ENCODE results near the gene ASB1. TPM values are rescaled to one million over a fixed set of nuclear protein-coding genes. Genes with fewer than 3 reads are reported as not detected.

Gene ASB1
- polyA plus RNA-seq, 1 of the 3 experiments (the other 2 are of a cell fraction): 33.3 TPM

DNA sequence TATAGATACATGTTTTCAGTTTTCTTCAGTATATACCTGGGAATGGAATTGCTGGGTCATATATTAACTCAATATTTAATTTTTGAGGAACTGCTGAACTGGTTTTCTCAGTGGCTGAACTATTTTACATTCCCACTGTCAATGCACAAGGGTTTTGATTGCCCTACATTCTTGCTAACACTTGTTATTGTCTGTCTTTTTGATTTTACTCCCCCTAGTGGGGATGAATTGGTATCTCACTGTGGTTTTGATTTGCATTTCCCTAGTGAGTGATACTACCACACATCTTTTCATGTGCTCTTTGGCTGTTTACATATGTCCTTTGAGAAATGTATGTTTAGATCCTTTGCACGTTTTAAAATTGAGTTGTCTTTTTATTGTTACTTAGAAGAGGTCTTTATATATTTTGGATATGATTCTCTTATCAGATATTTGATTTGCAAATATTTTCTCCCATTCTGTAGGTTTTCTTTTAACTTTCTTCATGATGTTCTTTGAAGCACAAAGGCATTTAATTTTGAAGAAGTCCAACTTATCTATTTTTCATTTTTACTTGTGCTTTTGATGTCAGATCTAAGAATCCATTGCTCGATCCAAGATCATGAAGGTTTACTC, 36.2 kb downstream of the ASB1 start:
- no peaks in the 10 kb centered on the region; a peak in 1 of 4 replicates for H3K4me1 ChIP-seq (ENCODE audit: control insufficient read depth in 1 of 2, insufficient read depth in 2 of 2, low read depth in 1 of 2, low read length in 1 of 2)
- H3K4me3 ChIP-seq (ENCODE audit: low read depth in 2 of 2, low read length in 1 of 2): no peak overlapping the region; a peak in 1 of 4 replicates
- H3K4me2 ChIP-seq: no peak overlapping the region
- H3K27ac ChIP-seq (ENCODE audit: low read depth in 2 of 2, low read length in 1 of 2): no peak overlapping the region
- H3K36me3 ChIP-seq (replicated peaks in 1 of 2; ENCODE audit: control insufficient read depth in 1 of 2, insufficient read depth in 2 of 2, low read length in 1 of 2): no peaks in the 10 kb centered on the region
- ChIA-PET CTCF (interaction anchor here (0.6 to 0.9 kb wide), 2 partner anchors 14 to 123 kb away, joined by 3 to 4 read pairs; no protein-coding TSS in a partner anchor), POLR2A (no interaction called here)
- H4K20me1 ChIP-seq (ENCODE audit: insufficient read depth): no peaks in the 10 kb centered on the region
- WGBS (ENCODE audit: low lambda C conversion rate): 42% methylated on average over 2 of the region's 2 CpGs
- no peak overlapping the region for H2AFZ ChIP-seq (ENCODE audit: low read depth)
- H3K79me2 ChIP-seq (ENCODE audit: insufficient read depth): no peaks in the 10 kb centered on the region
- peaks cover 4% of the 10 kb centered on the region for H3F3A ChIP-seq (replicated peaks; ENCODE audit: insufficient read depth)
- H3K27me3 ChIP-seq (ENCODE audit: insufficient read depth): no peaks in the 10 kb centered on the region
- no peaks in the 10 kb centered on the region for H3K9me2 ChIP-seq
- peak; percentile 69 for DNase-seq
- no peak overlapping the region for H3K9ac ChIP-seq
- TF ChIP-seq SMC3 (IDR thresholded peaks at IDR 0.05; ENCODE audit: low read depth, low read length) (peak; percentile 69), YY1 (IDR thresholded peaks at IDR 0.05; ENCODE audit: low read depth) (no peak), RAD21 (IDR thresholded peaks at IDR 0.05; ENCODE audit: low read length) (peak; percentile 64), NFIC (IDR thresholded peaks at IDR 0.05; ENCODE audit: borderline replicate concordance) (no peak), CTCF (IDR thresholded peaks at IDR 0.05) (peak; percentile 70), USF1 (IDR thresholded peaks at IDR 0.05; ENCODE audit: borderline replicate concordance, low read depth) (no peak)
- TF ChIP-seq, protein P1, sequence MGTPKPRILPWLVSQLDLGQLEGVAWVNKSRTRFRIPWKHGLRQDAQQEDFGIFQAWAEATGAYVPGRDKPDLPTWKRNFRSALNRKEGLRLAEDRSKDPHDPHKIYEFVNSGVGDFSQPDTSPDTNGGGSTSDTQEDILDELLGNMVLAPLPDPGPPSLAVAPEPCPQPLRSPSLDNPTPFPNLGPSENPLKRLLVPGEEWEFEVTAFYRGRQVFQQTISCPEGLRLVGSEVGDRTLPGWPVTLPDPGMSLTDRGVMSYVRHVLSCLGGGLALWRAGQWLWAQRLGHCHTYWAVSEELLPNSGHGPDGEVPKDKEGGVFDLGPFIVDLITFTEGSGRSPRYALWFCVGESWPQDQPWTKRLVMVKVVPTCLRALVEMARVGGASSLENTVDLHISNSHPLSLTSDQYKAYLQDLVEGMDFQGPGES (IDR thresholded peaks at IDR 0.05; ENCODE audit: low read depth, low read length): no peak
- TF ChIP-seq, protein P2, sequence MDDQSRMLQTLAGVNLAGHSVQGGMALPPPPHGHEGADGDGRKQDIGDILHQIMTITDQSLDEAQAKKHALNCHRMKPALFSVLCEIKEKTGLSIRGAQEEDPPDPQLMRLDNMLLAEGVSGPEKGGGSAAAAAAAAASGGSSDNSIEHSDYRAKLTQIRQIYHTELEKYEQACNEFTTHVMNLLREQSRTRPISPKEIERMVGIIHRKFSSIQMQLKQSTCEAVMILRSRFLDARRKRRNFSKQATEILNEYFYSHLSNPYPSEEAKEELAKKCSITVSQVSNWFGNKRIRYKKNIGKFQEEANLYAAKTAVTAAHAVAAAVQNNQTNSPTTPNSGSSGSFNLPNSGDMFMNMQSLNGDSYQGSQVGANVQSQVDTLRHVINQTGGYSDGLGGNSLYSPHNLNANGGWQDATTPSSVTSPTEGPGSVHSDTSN (IDR thresholded peaks at IDR 0.05): no peak
- H3K9me3 ChIP-seq: no peaks in the 10 kb centered on the region

- Histone ChIP-seq H3K79me2 (ENCODE audit: insufficient read depth) (no peaks in the 10 kb centered on the region), H3K27ac (ENCODE audit: low read depth in 2 of 2, low read length in 1 of 2) (no peak overlapping the region), H3K9me3 (no peaks in the 10 kb centered on the region), H3K27me3 (ENCODE audit: insufficient read depth) (no peaks in the 10 kb centered on the region), H2AFZ (ENCODE audit: low read depth) (no peak overlapping the region), H3K9ac (no peak overlapping the region), H3F3A (replicated peaks; ENCODE audit: insufficient read depth) (peaks cover 4% of the 10 kb centered on the region), H3K4me2 (no peak overlapping the region), H4K20me1 (ENCODE audit: insufficient read depth) (no peaks in the 10 kb centered on the region), H3K4me1 (ENCODE audit: control insufficient read depth in 1 of 2, insufficient read depth in 2 of 2, low read depth in 1 of 2, low read length in 1 of 2) (no peaks in the 10 kb centered on the region; a peak in 1 of 4 replicates), H3K4me3 (ENCODE audit: low read depth in 2 of 2, low read length in 1 of 2) (no peak overlapping the region), H3K9me2 (no peaks in the 10 kb centered on the region), H3K36me3 (replicated peaks in 1 of 2; ENCODE audit: control insufficient read depth in 1 of 2, insufficient read depth in 2 of 2, low read length in 1 of 2) (peaks cover 0 to 4% of the 10 kb centered on the region in 2 experiments)
- ChIA-PET CTCF (interaction anchor here (1.2 to 2.5 kb wide), 3 partner anchors 87 to 235 kb away, joined by 3 to 8 read pairs (median 4); no protein-coding TSS in a partner anchor), POLR2A (no interaction called here)
- no peak for DNase-seq
- 82% methylated on average over 9 of the region's 10 CpGs for WGBS (ENCODE audit: low lambda C conversion rate)
- TF ChIP-seq MAX (IDR thresholded peaks at IDR 0.05; ENCODE audit: low read depth) (no peak), TAF1 (IDR thresholded peaks at IDR 0.05; ENCODE audit: borderline replicate concordance, low read depth, low read length) (no peak), ELF1 (IDR thresholded peaks at IDR 0.05) (no peak), MEF2A (IDR thresholded peaks at IDR 0.05; ENCODE audit: borderline replicate concordance, low read depth) (no peak), EP300 (IDR thresholded peaks at IDR 0.05; ENCODE audit: borderline replicate concordance in 1 of 2, low read depth in 1 of 2, low read length in 1 of 2) (no peak), USF1 (IDR thresholded peaks at IDR 0.05; ENCODE audit: borderline replicate concordance, low read depth) (no peak), FOXJ3 (CRISPR knock-in tag; IDR thresholded peaks at IDR 0.05) (no peak), NRF1 (IDR thresholded peaks at IDR 0.05; ENCODE audit: low read depth, low read length) (no peak), JUND (IDR thresholded peaks at IDR 0.05) (no peak), TEAD4 (IDR thresholded peaks at IDR 0.05; ENCODE audit: borderline replicate concordance, insufficient read depth) (no peak), YY1 (IDR thresholded peaks at IDR 0.05; ENCODE audit: low read depth) (no peak)
- TF ChIP-seq, protein P2 (IDR thresholded peaks at IDR 0.05): no peak
- TF ChIP-seq, protein P3, sequence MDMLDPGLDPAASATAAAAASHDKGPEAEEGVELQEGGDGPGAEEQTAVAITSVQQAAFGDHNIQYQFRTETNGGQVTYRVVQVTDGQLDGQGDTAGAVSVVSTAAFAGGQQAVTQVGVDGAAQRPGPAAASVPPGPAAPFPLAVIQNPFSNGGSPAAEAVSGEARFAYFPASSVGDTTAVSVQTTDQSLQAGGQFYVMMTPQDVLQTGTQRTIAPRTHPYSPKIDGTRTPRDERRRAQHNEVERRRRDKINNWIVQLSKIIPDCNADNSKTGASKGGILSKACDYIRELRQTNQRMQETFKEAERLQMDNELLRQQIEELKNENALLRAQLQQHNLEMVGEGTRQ (IDR thresholded peaks at IDR 0.05; ENCODE audit: borderline replicate concordance, low read depth, low read length): no peak
Observed at GRCh38 chr2:238464389-238464788, 37.7 kb downstream of the ASB1 start.

Data from SK-N-SH (cell line).